Esophagus muscularis mucosa (tissue), 4 donors: ENCODE data around the gene CNNM2.

Source experiments
- EP300 ChIP-seq: sonication (generic); formaldehyde crosslinking; IDR thresholded peaks from one replicate; pipeline ENCODE4 v1.6.1; 2017; ENCODE audit warnings: antibody characterized with exemption
- POLR2A ChIP-seq: fragments of 450-650 bp; IDR thresholded peaks from one replicate; pipeline ENCODE4 v1.6.1; 2017; ENCODE audit warnings: antibody characterized with exemption, moderate library complexity, mild to moderate bottlenecking, low read depth
- POLR2AphosphoS5 ChIP-seq, 2 donors: sonication (generic); formaldehyde crosslinking; IDR thresholded peaks; one replicate each; pipeline ENCODE4 v1.6.1; 2017; ENCODE audit warnings: antibody characterized with exemption in 2 of 2
- TF ChIP-seq, protein P1 (sequence below), 3 experiments: fragments of 200-600 bp in 2 of 3; fragments of 450-650 bp in 1 of 3; sonication (generic) in 2 of 3; IDR thresholded peaks; one replicate each; pipeline ENCODE4 v1.5.1; 2017 to 2019; ENCODE audit warnings: antibody characterized with exemption in 3 of 3, mild to moderate bottlenecking in 2 of 3, moderate library complexity in 1 of 3

DNA sequence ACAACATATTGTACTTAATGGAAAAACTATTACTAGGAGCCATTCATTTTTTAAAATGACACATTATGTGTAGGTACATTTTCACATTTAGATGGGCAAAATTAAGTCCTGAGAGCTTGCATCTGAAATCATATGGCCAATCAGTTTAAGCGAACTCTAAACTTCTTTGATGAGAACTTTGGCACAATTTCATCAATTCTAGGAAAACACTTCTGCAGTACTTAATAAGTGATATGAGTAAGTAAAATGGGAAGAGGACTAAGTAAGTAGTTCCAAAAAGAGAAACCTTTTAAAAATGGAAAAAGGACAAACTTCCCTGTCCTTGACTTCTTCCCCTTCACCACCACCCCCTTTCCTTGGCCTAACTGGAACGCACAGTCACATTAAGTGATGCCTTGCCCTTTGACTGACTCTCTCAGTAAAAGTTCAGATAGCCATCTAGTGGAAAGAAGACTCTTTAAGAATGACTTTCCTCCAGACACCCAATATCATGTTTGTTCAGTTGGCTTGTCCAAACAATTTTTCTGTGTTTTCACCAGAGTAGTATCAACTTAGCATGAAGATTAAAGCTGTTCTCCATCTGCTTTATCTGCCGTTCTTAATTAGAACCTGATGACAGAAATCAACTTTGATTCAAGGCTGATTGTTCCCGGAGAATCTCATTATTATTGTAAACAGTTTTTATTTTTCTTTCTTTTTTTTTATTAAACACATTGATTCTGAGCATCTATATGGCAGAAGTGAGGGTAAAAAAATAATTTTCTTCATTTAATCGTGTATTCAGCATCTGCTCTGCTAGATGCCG, 45.1 kb downstream of the CNNM2 start:
- TF ChIP-seq POLR2AphosphoS5 (IDR thresholded peaks at IDR 0.05) (no peak), POLR2A (no peak), EP300 (no peak)
- TF ChIP-seq, protein P1, sequence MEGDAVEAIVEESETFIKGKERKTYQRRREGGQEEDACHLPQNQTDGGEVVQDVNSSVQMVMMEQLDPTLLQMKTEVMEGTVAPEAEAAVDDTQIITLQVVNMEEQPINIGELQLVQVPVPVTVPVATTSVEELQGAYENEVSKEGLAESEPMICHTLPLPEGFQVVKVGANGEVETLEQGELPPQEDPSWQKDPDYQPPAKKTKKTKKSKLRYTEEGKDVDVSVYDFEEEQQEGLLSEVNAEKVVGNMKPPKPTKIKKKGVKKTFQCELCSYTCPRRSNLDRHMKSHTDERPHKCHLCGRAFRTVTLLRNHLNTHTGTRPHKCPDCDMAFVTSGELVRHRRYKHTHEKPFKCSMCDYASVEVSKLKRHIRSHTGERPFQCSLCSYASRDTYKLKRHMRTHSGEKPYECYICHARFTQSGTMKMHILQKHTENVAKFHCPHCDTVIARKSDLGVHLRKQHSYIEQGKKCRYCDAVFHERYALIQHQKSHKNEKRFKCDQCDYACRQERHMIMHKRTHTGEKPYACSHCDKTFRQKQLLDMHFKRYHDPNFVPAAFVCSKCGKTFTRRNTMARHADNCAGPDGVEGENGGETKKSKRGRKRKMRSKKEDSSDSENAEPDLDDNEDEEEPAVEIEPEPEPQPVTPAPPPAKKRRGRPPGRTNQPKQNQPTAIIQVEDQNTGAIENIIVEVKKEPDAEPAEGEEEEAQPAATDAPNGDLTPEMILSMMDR (IDR thresholded peaks at IDR 0.05) = no peak
